Nephron (organoid): ENCODE results near the gene MAP3K2.
A peak's percentile ranks its signal among the peaks of the same experiment; 100 is the strongest.

Experiments
- H3K27ac Mint-ChIP-seq, 3 experiments: 2 replicates each; pipeline ENCODE4 v1.8.0; 2020; ENCODE audit warnings: mixed read lengths in 3 of 3, mild to moderate bottlenecking in 2 of 3, moderate library complexity in 1 of 3
- H3K27me3 Mint-ChIP-seq: 2 replicates; pipeline ENCODE4 v1.8.0; 2021; ENCODE audit warnings: low read depth, mild to moderate bottlenecking, moderate library complexity, mixed read lengths
- H3K36me3 Mint-ChIP-seq: 2 replicates; pipeline ENCODE4 v1.8.0; 2020; ENCODE audit warnings: low read depth, mixed read lengths
- H3K4me1 Mint-ChIP-seq: 2 replicates; pipeline ENCODE4 v1.8.0; 2020; ENCODE audit warnings: mixed read lengths
- H3K4me3 Mint-ChIP-seq, 3 experiments: 2 replicates each; pipeline ENCODE4 v1.8.0; 2020; ENCODE audit warnings: mild to moderate bottlenecking in 3 of 3, mixed read lengths in 3 of 3, moderate library complexity in 2 of 3
- H3K9me3 Mint-ChIP-seq: 2 replicates; pipeline ENCODE4 v1.8.0; 2020; ENCODE audit warnings: mixed read lengths
- CTCF ChIP-seq, 3 experiments: fragments of 200-600 bp; sonication (generic); IDR thresholded peaks; one replicate each; pipeline ENCODE4 v1.5.0; 2021; ENCODE audit warnings: antibody characterized with exemption in 3 of 3; ENCODE audit not compliant: unreplicated experiment in 3 of 3

Gene MAP3K2

GRCh38 chr2:127361929-127362885 is 25.6 kb downstream of the MAP3K2 start:
- peaks cover 33% of the 10 kb centered on the region for H3K4me1 Mint-ChIP-seq
- H3K36me3 Mint-ChIP-seq: peaks cover 11% of the 10 kb centered on the region
- no peak for TF ChIP-seq CTCF (IDR thresholded peaks at IDR 0.05; ENCODE audit: unreplicated experiment in 3 of 3)
- H3K9me3 Mint-ChIP-seq: no peaks in the 10 kb centered on the region
- no peaks in the 10 kb centered on the region for H3K27me3 Mint-ChIP-seq
- H3K4me3 Mint-ChIP-seq: no peak overlapping the region
- peak overlapping the region in 1 of 3 experiments; percentile 10 for H3K27ac Mint-ChIP-seq

GRCh38 chr2:127360242-127360641 is 27.5 kb downstream of the MAP3K2 start:
- Mint-ChIP-seq H3K27ac (no peak overlapping the region), H3K4me3 (no peak overlapping the region), H3K27me3 (no peaks in the 10 kb centered on the region), H3K9me3 (peaks cover 3% of the 10 kb centered on the region), H3K36me3 (peaks cover 25% of the 10 kb centered on the region), H3K4me1 (peaks cover 25% of the 10 kb centered on the region)
- TF ChIP-seq CTCF (IDR thresholded peaks at IDR 0.05; ENCODE audit: unreplicated experiment in 3 of 3): no peak

GRCh38 chr2:127359520-127359919 is 28.3 kb downstream of the MAP3K2 start:
- Mint-ChIP-seq H3K36me3 (peaks cover 32% of the 10 kb centered on the region), H3K27me3 (no peaks in the 10 kb centered on the region), H3K9me3 (peaks cover 4% of the 10 kb centered on the region), H3K4me3 (no peak overlapping the region), H3K4me1 (peaks cover 20% of the 10 kb centered on the region), H3K27ac (no peak overlapping the region)
- no peak for TF ChIP-seq CTCF (IDR thresholded peaks at IDR 0.05; ENCODE audit: unreplicated experiment in 3 of 3)

- Mint-ChIP-seq H3K9me3 (peaks cover 7% of the 10 kb centered on the region), H3K27ac (peak overlapping the region in 1 of 3 experiments; percentile 26), H3K4me1 (peaks cover 15% of the 10 kb centered on the region), H3K36me3 (peaks cover 37% of the 10 kb centered on the region), H3K27me3 (no peaks in the 10 kb centered on the region), H3K4me3 (no peak overlapping the region)
- TF ChIP-seq CTCF (IDR thresholded peaks at IDR 0.05; ENCODE audit: unreplicated experiment in 3 of 3): no peak
Observed at GRCh38 chr2:127358971-127359370, 28.8 kb downstream of the MAP3K2 start.

GRCh38 chr2:127358044-127358443 is 29.7 kb downstream of the MAP3K2 start:
- Mint-ChIP-seq H3K27ac (no peak overlapping the region), H3K27me3 (no peaks in the 10 kb centered on the region), H3K4me1 (peaks cover 11% of the 10 kb centered on the region), H3K36me3 (peaks cover 37% of the 10 kb centered on the region), H3K9me3 (peaks cover 7% of the 10 kb centered on the region), H3K4me3 (no peak overlapping the region)
- TF ChIP-seq CTCF (IDR thresholded peaks at IDR 0.05; ENCODE audit: unreplicated experiment in 3 of 3): no peak

- peaks cover 7% of the 10 kb centered on the region for H3K9me3 Mint-ChIP-seq
- no peak for TF ChIP-seq CTCF (IDR thresholded peaks at IDR 0.05; ENCODE audit: unreplicated experiment in 3 of 3)
- peaks cover 37% of the 10 kb centered on the region for H3K36me3 Mint-ChIP-seq
- H3K27ac Mint-ChIP-seq: no peak overlapping the region
- no peak overlapping the region for H3K4me3 Mint-ChIP-seq
- no peaks in the 10 kb centered on the region for H3K27me3 Mint-ChIP-seq
- peaks cover 8% of the 10 kb centered on the region for H3K4me1 Mint-ChIP-seq
Observed at GRCh38 chr2:127357591-127357990, 30.2 kb downstream of the MAP3K2 start.
